KOPT-K1 (cell line): ENCODE measurements around the gene AURKA.
"Not testable (repeated sequence)": the region's sequence is repeated elsewhere in the genome, so short reads cannot be mapped to it uniquely, and the experiment has no call there.

Source experiments
- H3K27ac ChIP-seq: fragments of 200-600 bp; sonication (generic); 2 replicates; pipeline ENCODE4 v1.5.1; 2016; ENCODE audit warnings: antibody characterized with exemption, mild to moderate bottlenecking, low read depth, low read length; ENCODE audit not compliant: poor library complexity, severe bottlenecking
- H3K36me3 ChIP-seq: fragments of 200-600 bp; sonication (generic); 2 replicates; pipeline ENCODE4 v1.5.1; 2017; ENCODE audit warnings: antibody characterized with exemption, mild to moderate bottlenecking, low read length, moderate library complexity; ENCODE audit not compliant: insufficient read depth
- H3K9me3 ChIP-seq: fragments of 200-600 bp; sonication (generic); 2 replicates; pipeline ENCODE4 v1.5.1; 2017; ENCODE audit warnings: antibody characterized with exemption, low read length, mild to moderate bottlenecking; ENCODE audit not compliant: insufficient read depth, poor library complexity, severe bottlenecking

The AURKA gene

GRCh38 chr20:56411759-56412472 is 19.9 kb upstream of the AURKA start, which contains the start of gene CASS4:
CASS4 (plus strand) TSS chr20:56412260; CDS start chr20:56412459, 199 bp downstream.
- peaks cover 40% of the 10 kb centered on the region for H3K36me3 ChIP-seq
- H3K27ac ChIP-seq: peak within 1 kb of the TSS; percentile 62
- no peaks in the 10 kb centered on the region for H3K9me3 ChIP-seq

DNA sequence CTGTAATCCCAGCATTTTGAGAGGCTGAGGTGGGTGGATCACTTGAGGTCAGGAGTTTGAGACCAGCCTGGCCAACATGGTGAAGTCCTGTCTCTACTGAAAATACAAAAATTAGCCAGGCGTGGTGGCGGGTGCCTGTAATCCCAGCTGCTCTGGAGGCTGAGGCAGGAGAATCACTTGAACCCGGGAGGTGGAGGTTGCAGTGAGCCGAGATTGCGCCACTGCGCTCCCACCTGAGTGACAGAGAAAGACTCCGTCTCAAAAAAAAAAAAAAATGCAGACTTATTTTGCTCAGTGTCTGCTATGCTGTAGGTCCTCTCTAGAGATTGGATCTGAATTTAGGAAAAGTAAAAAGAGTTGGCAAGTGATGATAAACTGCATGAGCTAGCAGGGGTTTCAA is 19.3 kb upstream of the AURKA start:
- H3K9me3 ChIP-seq: not testable (repeated sequence)

DNA sequence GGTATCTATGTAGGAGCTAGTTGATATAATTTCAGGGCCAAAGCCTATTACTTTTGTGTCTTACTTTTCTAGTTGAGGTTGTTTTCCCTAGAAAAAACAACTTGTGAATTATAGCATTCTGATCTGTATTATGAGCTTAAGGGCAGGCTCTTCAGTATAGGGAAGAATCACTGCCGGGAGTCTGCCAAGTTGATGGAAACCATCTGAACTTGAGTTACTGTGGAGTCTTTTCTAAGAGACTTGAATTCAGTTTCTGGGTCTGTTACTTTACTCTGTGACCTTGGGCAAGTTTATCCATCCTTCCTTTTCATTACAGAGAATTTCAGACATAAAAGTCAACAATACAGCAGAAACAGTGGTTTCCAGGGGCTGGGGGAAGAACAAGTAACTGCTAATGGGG is 17.9 kb upstream of the AURKA start:
- Histone ChIP-seq H3K9me3 (no peaks in the 10 kb centered on the region), H3K27ac (no peak overlapping the region), H3K36me3 (peaks cover 54% of the 10 kb centered on the region)

More for the DNA sequence above, 19.3 kb upstream of the AURKA start:
- peak overlapping the region; percentile 62 for H3K27ac ChIP-seq
- peaks cover 42% of the 10 kb centered on the region for H3K36me3 ChIP-seq

GRCh38 chr20:56409521-56409920 is 17.5 kb upstream of the AURKA start:
- Histone ChIP-seq H3K27ac (no peak overlapping the region), H3K36me3 (peaks cover 58% of the 10 kb centered on the region), H3K9me3 (no peaks in the 10 kb centered on the region)

DNA sequence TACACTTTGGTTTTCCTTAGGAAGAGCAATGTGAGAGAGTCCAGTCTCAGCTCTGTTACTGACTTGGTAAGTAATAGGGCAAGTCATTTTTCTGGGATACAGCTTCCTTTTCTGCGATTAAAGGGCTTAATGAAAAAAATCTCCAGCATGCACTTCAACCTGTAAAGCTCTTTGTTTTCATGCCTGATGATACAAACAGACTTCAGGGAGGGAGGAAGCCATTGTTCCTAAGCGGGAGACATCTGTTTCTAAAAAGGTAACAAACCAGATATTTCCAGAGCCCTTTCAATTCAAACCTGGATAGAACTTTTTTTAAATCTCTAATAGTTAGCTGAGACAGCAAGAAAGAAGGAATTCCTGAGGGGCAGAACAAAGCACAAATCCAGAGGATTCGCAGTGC is 14.9 kb upstream of the AURKA start:
- no peaks in the 10 kb centered on the region for H3K9me3 ChIP-seq
- no peak overlapping the region for H3K27ac ChIP-seq
- H3K36me3 ChIP-seq: peaks cover 84% of the 10 kb centered on the region

DNA sequence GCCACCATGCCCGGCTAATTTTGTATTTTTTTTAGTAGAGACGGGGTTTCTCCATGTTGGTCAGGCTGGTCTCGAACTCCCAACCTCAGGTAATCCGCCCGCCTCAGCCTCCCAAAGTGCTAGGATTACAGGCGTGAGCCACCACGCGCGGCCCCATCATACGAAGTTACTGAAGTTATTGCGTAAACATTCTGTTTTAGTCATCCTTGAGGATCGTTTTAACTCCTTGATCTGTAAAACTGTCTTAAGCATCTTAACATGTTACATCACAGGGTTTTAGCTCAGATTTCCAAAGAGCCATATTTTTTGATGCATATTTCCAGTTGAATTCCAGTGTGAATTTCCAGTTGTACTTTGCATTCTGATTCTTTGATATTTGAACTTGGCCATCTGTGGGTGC is 13.3 kb upstream of the AURKA start:
- peaks cover 100% of the 10 kb centered on the region for H3K36me3 ChIP-seq
- H3K27ac ChIP-seq, H3K9me3 ChIP-seq: not testable (repeated sequence)

DNA sequence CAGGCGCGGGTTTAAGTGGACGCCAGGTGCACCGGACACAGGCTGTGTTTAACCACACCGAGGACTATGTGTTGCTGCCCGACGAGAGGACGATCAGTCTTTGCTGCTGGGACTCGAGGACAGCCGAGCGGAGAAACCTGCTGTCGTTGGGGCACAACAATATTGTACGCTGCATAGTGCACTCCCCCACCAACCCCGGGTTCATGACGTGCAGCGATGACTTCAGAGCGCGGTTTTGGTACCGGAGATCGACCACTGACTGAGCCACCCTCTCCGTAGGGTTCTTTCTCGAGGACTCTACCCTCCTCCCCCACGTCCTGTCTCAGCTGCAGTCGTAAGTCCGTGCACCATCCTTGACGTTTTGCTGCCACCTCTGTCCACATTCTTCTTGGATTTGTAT is 11.4 kb upstream of the AURKA start:
- Histone ChIP-seq H3K9me3 (no peaks in the 10 kb centered on the region), H3K36me3 (peaks cover 100% of the 10 kb centered on the region), H3K27ac (no peak overlapping the region)

DNA sequence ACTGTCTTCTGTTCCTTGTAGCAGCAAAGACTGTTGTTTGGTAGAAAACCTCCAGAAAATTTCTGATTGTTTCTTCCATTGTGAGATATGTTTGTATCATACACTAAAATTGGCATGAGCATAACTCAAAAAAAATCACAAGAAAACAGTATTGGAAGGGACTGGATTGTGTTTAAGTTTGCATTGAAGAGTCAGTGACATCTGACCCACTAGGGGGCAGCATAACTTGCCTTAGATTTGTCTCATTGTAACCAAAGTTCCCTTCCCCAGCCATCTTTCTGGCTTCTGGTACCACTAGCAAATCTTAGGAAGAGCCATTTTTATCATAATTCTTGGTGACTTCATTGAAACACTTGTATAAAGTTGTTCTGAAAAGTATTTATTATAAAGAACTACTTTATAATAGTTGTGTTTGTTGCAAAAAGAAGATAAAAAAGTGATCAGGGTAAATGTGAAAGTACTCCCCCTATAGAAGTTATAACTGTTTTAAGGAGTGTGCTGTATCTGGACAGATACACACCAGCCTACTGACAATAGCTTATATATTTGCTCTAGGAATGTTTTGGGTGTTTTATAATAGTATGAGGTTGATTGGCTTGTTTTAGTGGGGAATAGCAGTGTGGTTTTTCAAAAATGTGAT is 8.1 kb upstream of the AURKA start:
- no peaks in the 10 kb centered on the region for H3K9me3 ChIP-seq
- H3K27ac ChIP-seq: no peak overlapping the region
- peaks cover 100% of the 10 kb centered on the region for H3K36me3 ChIP-seq

DNA sequence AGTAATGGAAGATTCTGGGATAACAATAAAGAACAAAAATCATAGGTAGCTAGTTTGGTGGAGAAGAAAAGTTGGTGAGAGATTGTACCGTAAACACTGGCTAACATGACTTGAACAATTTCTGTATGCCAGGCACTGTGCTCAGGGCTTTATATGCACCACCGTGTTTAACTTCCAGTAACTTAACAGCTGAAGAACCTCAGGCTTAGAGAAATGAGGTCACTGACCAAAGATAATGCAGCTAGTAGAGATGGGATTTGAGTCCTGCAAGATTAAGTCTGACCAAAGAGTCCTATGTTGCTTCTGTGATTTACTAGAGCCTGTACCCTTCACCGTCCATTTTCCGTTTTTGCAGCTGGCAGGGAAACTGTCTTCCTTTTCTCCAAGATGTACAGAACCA is 3.2 kb upstream of the AURKA start:
- peaks cover 62% of the 10 kb centered on the region for H3K36me3 ChIP-seq
- H3K9me3 ChIP-seq: no peaks in the 10 kb centered on the region
- H3K27ac ChIP-seq: no peak overlapping the region

GRCh38 chr20:56393653-56394052 is 1.6 kb upstream of the AURKA start:
- peaks cover 62% of the 10 kb centered on the region for H3K36me3 ChIP-seq
- no peaks in the 10 kb centered on the region for H3K9me3 ChIP-seq
- H3K27ac ChIP-seq: peak overlapping the region; percentile 90

DNA sequence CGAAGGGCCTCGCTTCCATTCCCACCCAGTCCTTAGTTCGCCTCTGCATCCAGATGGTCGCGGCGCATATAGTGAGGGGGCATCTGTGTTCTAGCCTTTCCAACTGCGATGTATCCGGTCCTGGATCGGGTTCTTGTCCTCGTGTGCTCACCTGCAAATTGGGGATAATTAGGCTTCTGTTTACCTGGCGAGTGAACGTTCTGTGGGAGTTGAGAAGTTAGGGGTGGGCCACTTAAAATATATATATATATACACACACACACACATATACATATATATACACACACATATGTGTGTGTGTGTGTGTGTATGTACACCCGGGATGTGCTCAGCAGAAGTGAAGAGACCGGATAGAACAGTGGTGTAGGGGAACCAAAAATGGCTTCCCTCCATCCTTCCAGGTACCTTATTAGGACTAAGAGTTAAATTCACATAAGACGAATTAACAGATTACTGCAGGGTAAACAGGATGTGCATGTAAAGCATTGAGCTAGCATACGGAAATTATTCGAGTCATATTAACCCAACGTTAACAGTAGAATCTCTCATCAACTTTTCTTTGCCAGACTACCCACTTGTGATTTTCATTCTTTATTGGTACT is 967 bp upstream of the AURKA start:
- Histone ChIP-seq H3K27ac (peak overlapping the region; percentile 90), H3K36me3 (peaks cover 62% of the 10 kb centered on the region), H3K9me3 (no peaks in the 10 kb centered on the region)

GRCh38 chr20:56391596-56392131 is 351 bp downstream of the AURKA start:
- peaks cover 62% of the 10 kb centered on the region for H3K36me3 ChIP-seq
- H3K9me3 ChIP-seq: no peaks in the 10 kb centered on the region
- H3K27ac ChIP-seq: peak overlapping the region; percentile 90

DNA sequence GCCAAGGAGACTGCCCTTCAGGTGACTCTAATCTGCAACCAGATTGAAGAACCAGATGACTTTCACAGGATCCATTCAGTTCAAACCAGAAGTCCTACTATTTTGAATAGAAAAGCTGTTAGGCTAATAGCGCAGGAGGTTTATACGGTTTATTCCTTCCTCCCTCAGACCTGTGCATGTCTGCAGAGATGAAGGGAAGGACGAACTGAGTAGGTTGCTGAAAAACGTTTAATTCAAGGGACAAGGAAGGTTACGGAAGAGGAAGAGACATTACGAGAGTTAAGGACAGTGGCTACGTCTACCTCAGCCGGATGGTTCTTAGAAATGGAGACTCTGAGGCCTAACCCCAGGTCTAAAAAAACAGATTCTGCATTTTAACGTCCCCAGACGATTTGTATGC is 978 bp downstream of the AURKA start:
- peak overlapping the region; percentile 90 for H3K27ac ChIP-seq
- H3K9me3 ChIP-seq: no peaks in the 10 kb centered on the region
- peaks cover 62% of the 10 kb centered on the region for H3K36me3 ChIP-seq

GRCh38 chr20:56390396-56390795 is 1.6 kb downstream of the AURKA start:
- Histone ChIP-seq H3K36me3 (peaks cover 62% of the 10 kb centered on the region), H3K27ac (peak overlapping the region; percentile 90)
- not testable (repeated sequence) for H3K9me3 ChIP-seq

DNA sequence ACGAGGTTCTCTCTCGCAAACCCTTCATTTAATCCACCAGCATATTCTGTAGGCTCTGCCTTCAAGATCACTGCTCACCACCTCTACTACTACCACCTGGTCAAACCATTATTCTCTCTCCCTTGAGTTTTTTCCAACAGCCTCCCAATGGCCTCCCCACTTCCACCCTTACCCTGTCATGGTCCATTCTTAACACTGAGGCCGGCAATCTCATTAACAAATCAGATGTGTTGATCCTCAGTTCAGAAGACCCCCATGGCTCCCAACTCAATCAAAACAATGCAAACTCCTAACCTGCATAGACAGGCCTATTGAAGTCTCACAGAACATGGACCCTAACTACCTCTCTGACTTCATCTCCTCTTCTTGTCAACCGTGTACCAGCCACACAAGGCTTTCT is 2.2 kb downstream of the AURKA start:
- Histone ChIP-seq H3K36me3 (peaks cover 62% of the 10 kb centered on the region), H3K9me3 (no peaks in the 10 kb centered on the region), H3K27ac (no peak overlapping the region)
